ENCODE data around the gene KRT20. TPM values are rescaled to one million over a fixed set of nuclear protein-coding genes. Genes with fewer than 3 reads are reported as not detected.
A peak's percentile ranks its signal among the peaks of the same experiment; 100 is the strongest.

Gene KRT20
- total RNA-seq, 1 donor from 2014 or later: not detected

GRCh38 chr17:40915721-40916256 lies 30.7 kb upstream of the KRT20 start:
- peak overlapping the region; percentile 98 for H3K27ac ChIP-seq (ENCODE audit: low read depth, low read length)
- H2AFZ ChIP-seq (ENCODE audit: low read depth, low read length): peak overlapping the region; percentile 57
- TF ChIP-seq CTCF (IDR thresholded peaks at IDR 0.05; ENCODE audit: insufficient read depth, low read depth, low read length): no peak
- TF ChIP-seq EZH2 (IDR thresholded peaks at IDR 0.05; ENCODE audit: insufficient read depth, low read length): no peak
- H3K4me2 ChIP-seq (ENCODE audit: low read length): peak overlapping the region; percentile 8
- Mint-ChIP-seq H3K4me3 (ENCODE audit: unreplicated experiment) (peak overlapping the region; percentile 45), H3K36me3 (ENCODE audit: low read depth, unreplicated experiment) (no peaks in the 10 kb centered on the region), H3K27me3 (ENCODE audit: low read depth, unreplicated experiment) (no peaks in the 10 kb centered on the region), H3K9me3 (ENCODE audit: unreplicated experiment) (no peaks in the 10 kb centered on the region), H3K4me1 (ENCODE audit: low read depth, unreplicated experiment) (peaks cover 15% of the 10 kb centered on the region), H3K27ac (ENCODE audit: unreplicated experiment) (peak overlapping the region; percentile 100)
- no peaks in the 10 kb centered on the region for H3K79me2 ChIP-seq (ENCODE audit: insufficient read depth, low read length)
- H3K27me3 ChIP-seq (ENCODE audit: insufficient read depth, low read length): no peaks in the 10 kb centered on the region
- H3K36me3 ChIP-seq (ENCODE audit: insufficient read depth, low read length): no peaks in the 10 kb centered on the region
- H3K9ac ChIP-seq (ENCODE audit: low read length): peak overlapping the region; percentile 69
- DNase-seq (ENCODE audit: low read depth) (peak; percentile 64), FAIRE-seq (peak; percentile 64)
- H3K9me3 ChIP-seq (ENCODE audit: insufficient read depth, low read depth, low read length): no peaks in the 10 kb centered on the region
- no peaks in the 10 kb centered on the region for H4K20me1 ChIP-seq (ENCODE audit: insufficient read depth, low read length)
- no peak overlapping the region for H3K4me3 ChIP-seq (ENCODE audit: insufficient read depth, low read depth, low read length)
- H3K4me1 ChIP-seq (ENCODE audit: insufficient read depth, low read length): peaks cover 18% of the 10 kb centered on the region

- H3K4me1 ChIP-seq (ENCODE audit: insufficient read depth, low read length): peaks cover 24% of the 10 kb centered on the region
These were observed 30.2 kb upstream of the KRT20 start for GRCh38 chr17:40915199-40915661.

More at GRCh38 chr17:40915199-40915661, 30.2 kb upstream of the KRT20 start:
- FAIRE-seq: peak; percentile 69
- peak overlapping the region; percentile 69 for H3K9ac ChIP-seq (ENCODE audit: low read length)
- TF ChIP-seq EZH2 (IDR thresholded peaks at IDR 0.05; ENCODE audit: insufficient read depth, low read length) (no peak), CTCF (IDR thresholded peaks at IDR 0.05; ENCODE audit: insufficient read depth, low read depth, low read length) (no peak)
- H3K9me3 ChIP-seq (ENCODE audit: insufficient read depth, low read depth, low read length): no peaks in the 10 kb centered on the region
- H3K27me3 Mint-ChIP-seq (ENCODE audit: low read depth, unreplicated experiment): no peaks in the 10 kb centered on the region
- peak; percentile 99 for DNase-seq (ENCODE audit: low read depth)
- H3K36me3 Mint-ChIP-seq (ENCODE audit: low read depth, unreplicated experiment): no peaks in the 10 kb centered on the region
- no peak overlapping the region for H2AFZ ChIP-seq (ENCODE audit: low read depth, low read length)
- H3K9me3 Mint-ChIP-seq (ENCODE audit: unreplicated experiment): no peaks in the 10 kb centered on the region
- H4K20me1 ChIP-seq (ENCODE audit: insufficient read depth, low read length): no peaks in the 10 kb centered on the region
- H3K27ac ChIP-seq (ENCODE audit: low read depth, low read length): peak overlapping the region; percentile 98
- H3K36me3 ChIP-seq (ENCODE audit: insufficient read depth, low read length): no peaks in the 10 kb centered on the region
- no peak overlapping the region for H3K4me3 Mint-ChIP-seq (ENCODE audit: unreplicated experiment)
- H3K27me3 ChIP-seq (ENCODE audit: insufficient read depth, low read length): no peaks in the 10 kb centered on the region
- no peaks in the 10 kb centered on the region for H3K79me2 ChIP-seq (ENCODE audit: insufficient read depth, low read length)
- H3K4me2 ChIP-seq (ENCODE audit: low read length): peak overlapping the region; percentile 8
- H3K27ac Mint-ChIP-seq (ENCODE audit: unreplicated experiment): peak overlapping the region; percentile 100
- no peak overlapping the region for H3K4me3 ChIP-seq (ENCODE audit: insufficient read depth, low read depth, low read length)
- H3K4me1 Mint-ChIP-seq (ENCODE audit: low read depth, unreplicated experiment): peaks cover 21% of the 10 kb centered on the region

All from astrocyte (in vitro differentiated cells and primary cell).